8988T (cell line): ENCODE data around the gene ZNF99.
"Not testable (repeated sequence)": the region's sequence is repeated elsewhere in the genome, so short reads cannot be mapped to it uniquely, and the experiment has no call there.

ENCODE experiments used
- DNase-seq: peaks from one replicate; pipeline ENCODE4 v3.0.0; 2011

ZNF99 gene

DNA sequence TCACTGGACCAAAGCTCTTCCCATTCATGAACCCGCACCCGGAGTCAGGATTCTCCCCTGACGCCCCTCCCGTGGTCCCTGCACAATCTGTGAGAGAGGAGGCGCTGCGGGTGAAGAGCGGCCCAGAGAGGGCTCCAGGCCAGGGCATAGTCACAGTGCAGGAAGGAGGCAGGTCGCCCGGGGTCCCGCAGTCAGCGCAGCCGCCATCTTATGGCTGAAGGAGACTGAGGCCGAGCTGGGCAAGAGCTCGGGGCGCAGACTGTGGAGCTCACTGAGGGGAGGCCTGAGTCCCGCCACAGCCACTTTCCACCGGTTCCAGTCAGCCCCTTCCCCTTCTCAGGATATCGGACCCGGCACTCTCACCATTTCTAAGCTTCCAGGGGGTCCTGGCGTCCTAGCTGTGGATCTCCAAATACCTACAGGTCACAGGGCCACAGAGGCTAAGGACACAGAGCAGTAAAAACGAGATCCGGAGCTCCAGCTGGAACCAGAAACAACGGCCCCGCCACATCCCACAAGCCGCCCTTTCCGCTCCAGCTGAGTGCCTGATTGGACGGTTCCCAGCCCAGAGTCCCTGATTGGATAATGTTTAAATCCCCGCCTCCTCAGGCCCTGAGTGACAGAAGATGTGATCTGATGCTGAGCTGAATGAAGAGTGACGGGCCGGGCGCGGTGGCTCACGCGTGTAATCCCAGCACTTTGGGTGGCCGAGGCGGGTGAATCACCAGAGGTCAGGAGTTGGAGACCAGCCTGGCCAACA is at the start of gene ZNF99:
Gene ZNF99 (minus strand): TSS at position 501 of the 760 bp plus-strand sequence. CDS start 135 bp downstream, at position 366.
- no peak for DNase-seq

GRCh38 chr19:22832031-22832762 is 48.2 kb upstream of the ZNF99 start, which contains the start of gene ZNF723:
TSS of gene ZNF723 (plus strand) at chr19:22832291. CDS start at chr19:22832380, 89 bp downstream.
- no peak for DNase-seq

GRCh38 chr19:22831211-22831610 is 47.3 kb upstream of the ZNF99 start:
- no peak for DNase-seq

DNA sequence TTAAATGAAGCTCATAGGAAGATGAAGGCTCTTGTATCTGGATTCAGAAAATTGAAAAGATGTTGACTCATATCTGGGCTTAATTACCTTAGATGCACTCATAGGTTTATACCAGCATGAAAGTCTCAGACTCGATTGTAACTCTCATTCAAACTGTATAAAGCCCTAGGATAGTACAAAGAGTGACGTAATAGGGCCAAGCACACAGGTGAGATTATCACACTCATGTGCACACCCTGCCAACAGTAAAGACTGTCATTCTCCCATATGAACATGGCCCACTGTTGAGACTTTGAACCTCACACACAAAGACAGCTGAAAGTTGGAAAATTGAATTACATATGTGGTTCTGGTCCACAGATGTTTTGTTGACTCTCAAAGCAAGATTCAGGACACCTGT is 30.2 kb upstream of the ZNF99 start:
- DNase-seq, result no peak

DNA sequence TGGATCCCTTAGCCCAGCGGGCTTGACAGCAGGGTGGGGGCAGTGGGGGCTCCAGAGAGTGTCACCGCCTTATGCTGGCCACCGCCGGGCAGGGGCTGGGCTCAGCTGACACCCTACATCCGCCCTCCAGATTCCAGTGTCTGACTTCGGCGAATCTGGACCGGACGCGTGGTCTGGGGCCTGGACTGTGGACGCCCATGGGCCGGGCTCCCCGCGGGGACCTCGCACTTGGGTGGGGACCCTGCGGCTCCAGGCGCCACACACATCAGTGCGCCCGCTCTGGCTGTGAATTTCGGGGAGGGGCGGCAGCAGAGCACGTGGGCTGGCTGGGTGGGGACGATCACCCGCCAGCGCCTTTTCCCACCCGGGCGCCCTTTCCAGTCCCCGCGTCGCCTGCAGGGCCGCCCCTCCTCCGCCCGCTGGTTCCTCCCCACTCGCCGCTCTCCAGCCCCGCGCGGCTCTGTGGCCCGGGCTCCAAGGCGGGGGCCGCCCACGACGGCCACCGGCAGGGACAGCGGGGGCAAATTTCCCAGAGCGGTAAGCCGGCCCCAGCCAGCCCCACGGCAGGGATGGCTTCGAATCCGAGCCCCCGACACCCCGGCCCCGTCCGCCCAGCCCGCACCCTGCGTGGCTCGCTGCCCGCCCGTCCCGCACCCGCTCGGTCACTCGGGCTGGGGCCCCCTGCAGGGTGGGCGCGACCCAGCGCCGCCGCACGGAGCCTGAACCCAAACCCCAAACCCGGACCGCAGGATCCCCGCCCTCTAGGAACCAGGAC is 23.3 kb upstream of the ZNF99 start:
- DNase-seq, result no peak

GRCh38 chr19:22806418-22806817 is 22.5 kb upstream of the ZNF99 start:
- no peak for DNase-seq

- no peak for DNase-seq
Observed at GRCh38 chr19:22797040-22797439, 13.1 kb upstream of the ZNF99 start.

GRCh38 chr19:22792863-22793262 is 8.9 kb upstream of the ZNF99 start:
- not testable (repeated sequence) for DNase-seq

DNA sequence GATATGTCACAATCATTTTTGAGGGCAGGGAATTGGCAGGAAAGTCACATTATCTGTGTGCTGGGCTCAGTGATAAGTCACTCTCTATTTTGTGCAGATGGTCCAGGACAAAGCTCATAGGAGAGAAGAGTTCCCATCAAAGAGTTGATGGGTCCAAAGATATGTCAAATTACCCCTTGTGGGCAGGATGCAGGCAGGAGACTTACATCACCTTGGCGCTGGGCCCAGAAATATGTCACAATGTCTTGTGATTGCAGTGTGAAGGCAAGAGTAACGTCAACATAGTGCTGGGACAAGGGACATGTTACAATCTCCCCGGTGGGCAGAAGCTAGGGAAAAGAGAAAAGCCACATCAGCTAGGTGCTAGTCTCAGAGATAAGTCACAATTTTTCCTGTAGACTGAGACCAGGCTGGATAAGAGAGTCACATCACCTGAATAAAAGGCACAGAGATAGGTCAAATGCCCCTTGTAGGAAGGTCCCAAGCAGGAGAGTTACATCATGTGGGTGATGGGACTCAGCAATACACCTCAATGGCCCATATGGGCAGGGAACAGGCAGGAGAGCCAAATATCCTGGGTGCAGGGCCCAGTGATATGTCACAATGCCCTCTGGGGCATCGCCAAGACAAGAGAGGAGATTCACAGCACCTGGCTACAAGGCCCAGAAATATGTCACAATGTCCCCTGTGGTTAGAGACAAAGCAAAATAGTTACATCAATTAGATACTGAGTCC is 47.9 kb downstream of the ZNF99 start:
- DNase-seq, result no peak

GRCh38 chr19:22733691-22734090 is 50.3 kb downstream of the ZNF99 start:
- no peak for DNase-seq

DNA sequence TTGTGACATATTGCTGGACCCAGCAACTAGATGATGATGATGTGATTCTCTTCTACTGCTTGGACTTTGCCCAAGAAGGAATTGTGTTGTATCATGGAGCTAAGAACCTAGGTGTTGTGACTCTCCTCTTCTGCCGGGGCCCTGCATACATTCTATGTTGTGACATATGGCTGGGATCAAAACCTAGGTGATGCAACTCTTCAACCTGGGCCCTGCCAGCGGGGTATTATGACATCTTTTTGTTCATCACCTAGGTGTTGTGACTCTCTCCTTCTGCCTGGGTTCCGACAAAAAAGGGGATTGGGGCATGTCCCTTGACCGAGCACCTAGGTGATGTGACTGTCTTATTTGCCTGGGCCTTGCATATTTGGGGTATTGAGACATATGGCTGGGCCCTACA is 55.7 kb downstream of the ZNF99 start:
- DNase-seq, result not testable (repeated sequence)

DNA sequence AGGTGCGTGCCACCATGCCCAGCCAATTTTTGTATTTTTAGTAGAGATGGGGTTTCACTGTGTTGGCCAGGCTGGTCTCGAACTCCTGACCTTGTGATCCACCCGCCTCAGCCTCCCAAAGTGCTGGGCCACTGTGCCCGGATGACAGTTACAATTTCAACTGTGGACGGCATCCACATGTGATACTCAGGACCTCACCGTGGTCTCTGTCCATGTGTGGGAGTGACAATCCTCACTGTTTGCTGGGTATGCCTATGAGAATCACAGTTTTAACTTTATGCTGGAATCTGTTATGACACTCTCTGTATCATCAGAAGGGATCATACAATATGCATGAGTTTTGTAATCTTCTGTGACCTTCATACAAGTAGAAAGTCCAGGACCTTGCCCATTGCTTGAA is 62.4 kb downstream of the ZNF99 start:
- DNase-seq, result not testable (repeated sequence)

GRCh38 chr19:22708983-22709382 is 75.0 kb downstream of the ZNF99 start:
- no peak for DNase-seq

DNA sequence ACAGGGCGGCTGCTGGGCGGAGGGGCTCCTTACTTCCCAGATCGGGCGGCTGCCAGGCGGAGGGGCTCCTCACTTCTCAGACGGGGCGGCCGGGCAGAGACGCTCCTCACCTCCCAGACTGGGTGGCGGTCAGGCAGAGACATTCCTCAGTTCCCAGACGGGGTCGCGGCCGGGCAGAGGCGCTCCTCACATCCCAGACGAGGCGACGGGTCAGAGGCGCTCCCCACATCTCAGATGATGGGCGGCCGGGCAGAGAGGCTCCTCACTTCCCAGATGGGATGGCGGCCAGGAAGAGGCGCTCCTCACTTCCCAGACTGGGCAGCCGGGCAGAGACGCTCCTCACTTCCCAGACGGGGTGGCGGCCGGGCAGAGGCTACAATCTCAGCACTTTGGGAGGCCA is 80.9 kb downstream of the ZNF99 start:
- DNase-seq, result not testable (repeated sequence)

- not testable (repeated sequence) for DNase-seq
Observed at GRCh38 chr19:22702661-22703060, 81.3 kb downstream of the ZNF99 start.
